NK-92 treated with Interleukin-12 subunit alpha and Interleukin-12 subunit beta, amount 100 ng/mL, for 24 hours (cell line): ENCODE data around the gene PFDN6.
"Not testable (repeated sequence)": the region's sequence is repeated elsewhere in the genome, so short reads cannot be mapped to it uniquely, and the experiment has no call there.

Source experiments
- DNase-seq: peaks from one replicate; lab custom pipeline; 2025; lab: John Stamatoyannopoulos, UW

The PFDN6 gene

GRCh38 chr6:33288921-33289783 is at the start of gene PFDN6, which contains the start of gene WDR46:
Gene PFDN6 (plus strand): TSS chr6:33289601. CDS start chr6:33289857, 256 bp downstream.
Gene WDR46 (minus strand): TSS chr6:33289239. CDS start chr6:33289170, 69 bp downstream.
- DNase-seq, result peak; percentile 66

GRCh38 chr6:33241968-33242367 is 47.4 kb upstream of the PFDN6 start:
- DNase-seq, result no peak

GRCh38 chr6:33243476-33243875 is 45.9 kb upstream of the PFDN6 start:
- no peak for DNase-seq

GRCh38 chr6:33247977-33248642 is 41.3 kb upstream of the PFDN6 start:
- peak; percentile 82 for DNase-seq

- DNase-seq, result no peak
Observed at GRCh38 chr6:33248643-33248931, 40.8 kb upstream of the PFDN6 start.

- peak; percentile 97 for DNase-seq
Observed at GRCh38 chr6:33248932-33249731, 40.3 kb upstream of the PFDN6 start.

GRCh38 chr6:33249732-33250630 is 39.4 kb upstream of the PFDN6 start:
- no peak for DNase-seq

GRCh38 chr6:33250731-33251130 is 38.7 kb upstream of the PFDN6 start:
- DNase-seq, result no peak

GRCh38 chr6:33251395-33252012 is 37.9 kb upstream of the PFDN6 start:
- no peak for DNase-seq

GRCh38 chr6:33252759-33253158 is 36.6 kb upstream of the PFDN6 start:
- no peak for DNase-seq

GRCh38 chr6:33254591-33254990 is 34.8 kb upstream of the PFDN6 start:
- no peak for DNase-seq

- no peak for DNase-seq
Observed at GRCh38 chr6:33259032-33259431, 30.4 kb upstream of the PFDN6 start.

GRCh38 chr6:33262490-33262889 is 26.9 kb upstream of the PFDN6 start:
- DNase-seq, result not testable (repeated sequence)

- DNase-seq, result no peak
Observed at GRCh38 chr6:33264015-33264414, 25.4 kb upstream of the PFDN6 start.

- no peak for DNase-seq
Observed at GRCh38 chr6:33271117-33271467, 18.3 kb upstream of the PFDN6 start.

- DNase-seq, result peak; percentile 87
Observed at GRCh38 chr6:33271468-33272274, 17.7 kb upstream of the PFDN6 start, which contains the start of the genes RPS18 and VPS52. Gene RPS18 (plus strand): TSS chr6:33272075. CDS start chr6:33272120, 45 bp downstream. Gene VPS52 (minus strand): TSS chr6:33271876. CDS start chr6:33271675, 201 bp downstream.

- no peak for DNase-seq
Observed at GRCh38 chr6:33272275-33273128, 16.9 kb upstream of the PFDN6 start.

- DNase-seq, result no peak
Observed at GRCh38 chr6:33273129-33273923, 16.1 kb upstream of the PFDN6 start.
